DOHH2 (cell line): Measurements from ENCODE around the gene CMSS1.

ENCODE experiments used
- EZH2phosphoT487 ChIP-seq: fragments of 200-600 bp; sonication (generic); IDR thresholded peaks from 2 replicates; pipeline ENCODE4 v1.6.1; 2017; ENCODE audit warnings: borderline replicate concordance, mild to moderate bottlenecking, antibody characterized with exemption, low read length, moderate library complexity, mixed read lengths
- TF ChIP-seq, protein P1 (sequence below): fragments of 200-600 bp; sonication (generic); IDR thresholded peaks from one replicate; pipeline ENCODE4 v1.5.1; 2014; ENCODE audit warnings: antibody characterized with exemption, mild to moderate bottlenecking, low read depth, low read length; ENCODE audit not compliant: poor library complexity, severe bottlenecking

DNA sequence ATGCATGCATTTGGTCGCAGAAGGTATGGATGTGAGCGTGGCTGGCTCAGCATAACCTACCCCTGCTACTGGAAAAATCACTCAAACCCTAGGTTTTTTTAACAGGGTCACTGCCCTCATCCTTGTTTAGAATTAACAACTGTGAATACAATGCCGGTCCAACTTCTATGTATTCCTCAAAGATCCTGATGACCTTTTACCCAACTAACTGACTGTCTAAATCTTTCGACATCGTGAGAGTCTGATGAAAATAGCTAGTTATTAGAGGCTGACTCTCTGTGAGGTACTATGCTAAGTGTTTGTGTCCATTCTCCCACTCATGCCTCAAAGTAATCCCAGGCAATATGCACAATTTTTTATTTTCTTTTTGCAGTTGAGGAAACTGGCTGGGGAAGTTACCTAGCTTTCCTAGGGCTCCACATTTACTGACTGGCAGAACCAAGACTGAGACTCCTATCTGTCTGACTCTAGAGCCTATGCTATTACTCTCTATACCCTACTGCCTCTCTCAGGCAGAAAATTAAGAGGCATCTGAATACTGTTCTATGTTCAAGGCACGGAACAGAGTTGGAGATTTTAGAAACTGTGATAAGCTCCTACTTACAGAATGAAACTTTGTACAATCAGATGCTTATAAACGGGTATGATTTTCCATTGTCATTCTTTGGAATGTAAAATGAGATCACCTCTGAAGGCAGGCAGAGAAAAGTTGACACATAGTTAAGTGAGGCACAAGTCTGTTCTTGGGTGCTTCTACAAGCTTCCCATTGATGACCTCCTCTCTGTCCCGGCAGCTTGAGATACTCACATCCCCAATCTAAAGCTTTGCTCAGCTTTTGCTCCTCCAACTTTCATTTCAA, 240.3 kb downstream of the CMSS1 start:
- TF ChIP-seq, protein P1, sequence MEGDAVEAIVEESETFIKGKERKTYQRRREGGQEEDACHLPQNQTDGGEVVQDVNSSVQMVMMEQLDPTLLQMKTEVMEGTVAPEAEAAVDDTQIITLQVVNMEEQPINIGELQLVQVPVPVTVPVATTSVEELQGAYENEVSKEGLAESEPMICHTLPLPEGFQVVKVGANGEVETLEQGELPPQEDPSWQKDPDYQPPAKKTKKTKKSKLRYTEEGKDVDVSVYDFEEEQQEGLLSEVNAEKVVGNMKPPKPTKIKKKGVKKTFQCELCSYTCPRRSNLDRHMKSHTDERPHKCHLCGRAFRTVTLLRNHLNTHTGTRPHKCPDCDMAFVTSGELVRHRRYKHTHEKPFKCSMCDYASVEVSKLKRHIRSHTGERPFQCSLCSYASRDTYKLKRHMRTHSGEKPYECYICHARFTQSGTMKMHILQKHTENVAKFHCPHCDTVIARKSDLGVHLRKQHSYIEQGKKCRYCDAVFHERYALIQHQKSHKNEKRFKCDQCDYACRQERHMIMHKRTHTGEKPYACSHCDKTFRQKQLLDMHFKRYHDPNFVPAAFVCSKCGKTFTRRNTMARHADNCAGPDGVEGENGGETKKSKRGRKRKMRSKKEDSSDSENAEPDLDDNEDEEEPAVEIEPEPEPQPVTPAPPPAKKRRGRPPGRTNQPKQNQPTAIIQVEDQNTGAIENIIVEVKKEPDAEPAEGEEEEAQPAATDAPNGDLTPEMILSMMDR: no peak
- TF ChIP-seq EZH2phosphoT487: no peak
